22Rv1 (cell line): ENCODE measurements around the gene PPP1R9B.

Experiments used
- ZFX ChIP-seq: fragments of 450-650 bp; IDR thresholded peaks from 2 replicates; pipeline ENCODE4 v1.6.1; 2017; ENCODE audit warnings: antibody characterized with exemption, borderline replicate concordance
- TF ChIP-seq, protein P1 (sequence below): fragments of 450-650 bp; IDR thresholded peaks from 2 replicates; pipeline ENCODE4 v1.5.1; 2017; ENCODE audit warnings: mild to moderate bottlenecking

DNA sequence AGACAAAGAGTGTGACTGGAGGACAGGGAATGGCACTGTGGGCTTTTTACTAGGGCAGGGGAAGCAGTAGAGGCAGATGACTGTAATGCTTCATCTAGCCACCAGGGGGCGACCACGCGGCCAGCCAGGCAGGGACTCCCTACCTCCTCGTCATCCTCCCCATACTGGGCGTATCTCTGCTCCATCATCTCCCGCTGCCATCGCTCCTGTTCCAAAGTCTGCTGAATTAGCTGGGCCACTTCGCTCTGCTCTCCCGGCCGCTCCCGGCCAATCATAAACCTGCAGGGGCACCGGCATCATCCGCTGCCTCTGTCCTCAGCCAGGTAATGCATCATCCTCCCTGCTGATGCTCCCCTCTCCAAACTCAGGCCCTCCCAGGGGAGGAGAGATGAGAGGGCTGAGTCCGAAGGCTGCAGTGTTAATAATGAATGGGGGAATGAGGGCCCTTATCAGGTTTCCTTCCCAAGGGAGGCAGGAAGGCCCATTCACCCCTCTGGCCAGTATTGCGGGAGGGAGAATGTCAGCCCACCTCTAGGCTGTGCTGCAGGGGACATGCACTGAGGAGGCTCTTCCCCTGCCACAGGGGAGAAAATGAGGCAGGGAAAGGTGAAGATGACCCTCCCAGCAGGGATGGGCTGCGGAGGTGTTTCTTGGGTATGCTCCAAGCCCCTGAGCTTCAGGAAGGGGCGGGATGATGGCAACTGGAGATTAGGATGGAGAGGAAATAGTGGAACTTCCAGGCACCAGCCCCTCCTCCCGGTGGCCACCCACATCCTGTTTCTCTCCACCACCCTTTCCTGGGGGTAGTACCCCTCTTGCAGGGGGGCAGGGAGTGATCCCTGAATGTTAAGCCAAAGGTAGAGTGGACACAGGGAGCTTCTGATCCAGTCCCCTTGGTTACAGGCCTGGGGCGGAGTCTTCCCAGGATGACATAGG is 10.3 kb downstream of the PPP1R9B start:
- TF ChIP-seq, protein P1, sequence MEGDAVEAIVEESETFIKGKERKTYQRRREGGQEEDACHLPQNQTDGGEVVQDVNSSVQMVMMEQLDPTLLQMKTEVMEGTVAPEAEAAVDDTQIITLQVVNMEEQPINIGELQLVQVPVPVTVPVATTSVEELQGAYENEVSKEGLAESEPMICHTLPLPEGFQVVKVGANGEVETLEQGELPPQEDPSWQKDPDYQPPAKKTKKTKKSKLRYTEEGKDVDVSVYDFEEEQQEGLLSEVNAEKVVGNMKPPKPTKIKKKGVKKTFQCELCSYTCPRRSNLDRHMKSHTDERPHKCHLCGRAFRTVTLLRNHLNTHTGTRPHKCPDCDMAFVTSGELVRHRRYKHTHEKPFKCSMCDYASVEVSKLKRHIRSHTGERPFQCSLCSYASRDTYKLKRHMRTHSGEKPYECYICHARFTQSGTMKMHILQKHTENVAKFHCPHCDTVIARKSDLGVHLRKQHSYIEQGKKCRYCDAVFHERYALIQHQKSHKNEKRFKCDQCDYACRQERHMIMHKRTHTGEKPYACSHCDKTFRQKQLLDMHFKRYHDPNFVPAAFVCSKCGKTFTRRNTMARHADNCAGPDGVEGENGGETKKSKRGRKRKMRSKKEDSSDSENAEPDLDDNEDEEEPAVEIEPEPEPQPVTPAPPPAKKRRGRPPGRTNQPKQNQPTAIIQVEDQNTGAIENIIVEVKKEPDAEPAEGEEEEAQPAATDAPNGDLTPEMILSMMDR, result peak; percentile 95
- TF ChIP-seq ZFX, result no peak
